ENCODE results near the gene BRD9. TPM values are rescaled to one million over a fixed set of nuclear protein-coding genes. Genes with fewer than 3 reads are reported as not detected.
A peak's percentile ranks its signal among the peaks of the same experiment; 100 is the strongest.
"Not testable (repeated sequence)": the region's sequence is repeated elsewhere in the genome, so short reads cannot be mapped to it uniquely, and the experiment has no call there.

BRD9 gene
- total RNA-seq, 4 donors from 2014 or later: 20.3 to 28.8 (median 22.2) TPM

- peaks cover 0 to 11% of the 10 kb centered on the region in 2 donors for H3K4me1 ChIP-seq
- H3K36me3 ChIP-seq: no peaks in the 10 kb centered on the region
- TF ChIP-seq POLR2A (IDR thresholded peaks at IDR 0.05) (no peak), CTCF (IDR thresholded peaks at IDR 0.05 in 4 of 5, conservative IDR thresholded peaks at IDR 0.05 in 1 of 5) (no peak)
- H3K9me3 ChIP-seq: no peaks in the 10 kb centered on the region
- ATAC-seq: no peak
- no peak overlapping the region for H3K4me3 ChIP-seq
- DNase-seq: no peak
- peaks cover 26 to 35% (median 30%) of the 10 kb centered on the region in 3 donors for H3K27me3 ChIP-seq
- H3K27ac ChIP-seq: no peak overlapping the region
- intact Hi-C loops (cut with DNase I; ENCODE audit: low total_unique reads) (loop anchor here (10.0 kb wide), 1 partner anchor 245 kb away; no protein-coding TSS in a partner anchor), in situ Hi-C loops (cut with MboI; ENCODE audit: low sequenced_read_pairs in 4 of 4) (loop anchor here in 1 of 4 donors (25.0 kb wide), 1 partner anchor 233 kb away; no protein-coding TSS in a partner anchor)
Measured at GRCh38 chr5:929596-929995, 37.0 kb upstream of the BRD9 start.

- H3K4me3 ChIP-seq, DNase-seq, ATAC-seq, H3K36me3 ChIP-seq, H3K27ac ChIP-seq, H3K9me3 ChIP-seq: not testable (repeated sequence)
- in situ Hi-C loops (cut with MboI; ENCODE audit: low sequenced_read_pairs in 4 of 4): loop anchor here in 1 of 4 donors (25.0 kb wide), 1 partner anchor 233 kb away; no protein-coding TSS in a partner anchor
- Histone ChIP-seq H3K4me1 (peaks cover 0 to 11% of the 10 kb centered on the region in 2 donors), H3K27me3 (peaks cover 28 to 35% (median 30%) of the 10 kb centered on the region in 3 donors)
- intact Hi-C loops (cut with DNase I; ENCODE audit: low total_unique reads): loop anchor here (10.0 kb wide), 1 partner anchor 246 kb away; no protein-coding TSS in a partner anchor
Measured at GRCh38 chr5:929182-929581, 36.6 kb upstream of the BRD9 start.

GRCh38 chr5:927172-928015 lies 34.8 kb upstream of the BRD9 start:
- intact Hi-C loops (cut with DNase I; ENCODE audit: low total_unique reads): loop anchor here (10.0 kb wide), 1 partner anchor 247 kb away; no protein-coding TSS in a partner anchor
- no peak for ATAC-seq
- Histone ChIP-seq H3K4me1 (peaks cover 0 to 11% of the 10 kb centered on the region in 2 donors), H3K27me3 (peaks cover 28 to 35% (median 30%) of the 10 kb centered on the region in 3 donors), H3K36me3 (no peaks in the 10 kb centered on the region), H3K9me3 (no peaks in the 10 kb centered on the region), H3K4me3 (peak overlapping the region in 1 of 4 donors; percentile 43), H3K27ac (no peak overlapping the region)
- no peak for DNase-seq
- TF ChIP-seq POLR2A (IDR thresholded peaks at IDR 0.05) (no peak), CTCF (IDR thresholded peaks at IDR 0.05 in 4 of 5, conservative IDR thresholded peaks at IDR 0.05 in 1 of 5) (no peak)
- in situ Hi-C loops (cut with MboI; ENCODE audit: low sequenced_read_pairs in 4 of 4): loop anchor here in 1 of 4 donors (25.0 kb wide), 1 partner anchor 235 kb away; no protein-coding TSS in a partner anchor

GRCh38 chr5:926417-927171 lies 34.0 kb upstream of the BRD9 start:
- peak in 1 of 2 donors; percentile 24 for ATAC-seq
- H3K9me3 ChIP-seq: no peaks in the 10 kb centered on the region
- H3K36me3 ChIP-seq: no peaks in the 10 kb centered on the region
- H3K27ac ChIP-seq: no peak overlapping the region
- TF ChIP-seq CTCF (IDR thresholded peaks at IDR 0.05 in 4 of 5, conservative IDR thresholded peaks at IDR 0.05 in 1 of 5) (no peak), POLR2A (IDR thresholded peaks at IDR 0.05) (no peak)
- peaks cover 0 to 11% of the 10 kb centered on the region in 2 donors for H3K4me1 ChIP-seq
- intact Hi-C loops (cut with DNase I; ENCODE audit: low total_unique reads) (loop anchor here (10.0 kb wide), 1 partner anchor 248 kb away; no protein-coding TSS in a partner anchor), in situ Hi-C loops (cut with MboI; ENCODE audit: low sequenced_read_pairs in 4 of 4) (loop anchor here in 1 of 4 donors (25.0 kb wide), 1 partner anchor 236 kb away; no protein-coding TSS in a partner anchor)
- H3K27me3 ChIP-seq: peaks cover 28 to 35% (median 30%) of the 10 kb centered on the region in 3 donors
- no peak for DNase-seq
- peak overlapping the region; percentile 28 to 43 (median 38) for H3K4me3 ChIP-seq
